GM18511 (cell line): ENCODE data around the gene CEP162.
"Not testable (repeated sequence)": the region's sequence is repeated elsewhere in the genome, so short reads cannot be mapped to it uniquely, and the experiment has no call there.

Source experiments
- ATAC-seq: cut with Tn5 transposase; IDR thresholded peaks from one replicate; pipeline ENCODE4 v1.9.1; 2021; ENCODE audit warnings: mild to moderate bottlenecking, moderate library complexity; ENCODE audit not compliant: unreplicated experiment

CEP162 gene

DNA sequence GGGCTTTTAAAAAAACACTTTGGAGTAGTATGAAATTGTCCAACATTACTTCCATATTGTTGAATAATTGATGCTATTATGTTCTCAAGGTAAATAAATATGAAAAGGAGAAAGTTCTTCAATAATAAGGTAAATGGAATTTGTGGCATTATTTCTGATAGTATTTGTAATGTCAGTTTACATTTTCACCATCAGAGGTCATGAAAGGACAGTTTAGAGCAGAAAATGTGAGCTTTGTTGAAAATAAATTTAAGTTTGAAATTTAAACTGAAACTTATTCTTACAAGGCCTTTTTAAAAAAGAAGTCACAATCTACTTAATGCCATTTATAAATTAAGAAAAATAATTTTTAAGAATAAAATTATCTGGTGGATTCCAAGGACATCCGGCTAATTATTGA lies 15.8 kb upstream of the CEP162 start:
- ATAC-seq, result no peak

GRCh38 chr6:84242265-84242664 lies 14.8 kb upstream of the CEP162 start:
- no peak for ATAC-seq

DNA sequence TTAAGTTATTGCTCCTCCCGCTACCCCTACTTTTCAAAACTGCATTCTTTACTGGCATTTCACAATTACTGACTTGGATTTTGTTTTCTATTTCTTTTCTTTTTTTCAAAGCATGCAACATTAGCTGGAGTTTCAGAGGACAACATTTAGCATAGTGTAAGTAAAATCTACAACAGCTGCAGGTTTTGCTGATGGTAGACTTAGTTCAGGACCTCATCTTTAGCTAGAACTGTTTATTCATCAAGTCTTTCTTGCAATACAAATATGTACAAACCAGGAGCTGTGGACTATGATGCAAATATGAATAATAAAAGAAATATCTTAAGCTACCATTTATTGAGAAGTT lies 728 bp upstream of the CEP162 start:
- ATAC-seq, result peak; percentile 0

- peak; percentile 13 for ATAC-seq
Observed at GRCh38 chr6:84227044-84227433, 404 bp downstream of the CEP162 start.

DNA sequence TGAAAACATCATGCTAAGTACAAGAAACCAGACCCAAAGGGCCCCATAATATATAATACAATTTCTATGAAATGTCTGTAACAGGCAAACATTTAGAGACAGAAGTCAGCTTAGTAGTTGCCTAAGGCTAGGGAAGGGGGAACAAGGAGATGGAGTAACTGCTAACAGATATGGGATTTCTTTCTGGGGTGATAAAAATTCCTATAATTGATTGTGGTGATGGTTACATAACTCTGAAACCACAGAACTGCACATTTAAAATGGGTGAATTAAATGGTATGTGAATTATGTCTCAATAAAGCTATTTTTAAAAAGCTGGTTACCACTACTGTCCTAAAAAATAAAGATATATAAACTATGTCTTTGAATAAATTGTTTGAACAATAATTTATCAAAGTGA lies 3.2 kb downstream of the CEP162 start:
- ATAC-seq, result no peak

DNA sequence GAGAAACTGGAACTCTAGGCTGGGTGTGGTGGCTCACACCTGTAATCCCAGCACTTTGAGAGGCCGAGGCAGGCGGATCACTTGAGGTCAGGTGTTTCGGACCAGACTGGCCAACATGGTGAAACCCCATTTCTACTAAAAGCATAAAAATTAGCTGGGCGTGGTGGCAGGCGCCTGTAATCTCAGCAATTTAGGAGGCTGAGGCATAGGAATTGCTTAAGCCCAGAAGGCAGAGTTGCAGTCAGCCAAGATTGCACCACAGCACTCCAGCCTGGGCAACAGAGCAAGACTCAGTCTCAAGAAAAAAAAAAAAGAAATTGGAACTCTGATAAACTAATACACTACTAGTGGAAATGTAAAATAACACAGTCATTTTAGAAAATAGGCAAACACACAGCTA lies 3.8 kb downstream of the CEP162 start:
- not testable (repeated sequence) for ATAC-seq

DNA sequence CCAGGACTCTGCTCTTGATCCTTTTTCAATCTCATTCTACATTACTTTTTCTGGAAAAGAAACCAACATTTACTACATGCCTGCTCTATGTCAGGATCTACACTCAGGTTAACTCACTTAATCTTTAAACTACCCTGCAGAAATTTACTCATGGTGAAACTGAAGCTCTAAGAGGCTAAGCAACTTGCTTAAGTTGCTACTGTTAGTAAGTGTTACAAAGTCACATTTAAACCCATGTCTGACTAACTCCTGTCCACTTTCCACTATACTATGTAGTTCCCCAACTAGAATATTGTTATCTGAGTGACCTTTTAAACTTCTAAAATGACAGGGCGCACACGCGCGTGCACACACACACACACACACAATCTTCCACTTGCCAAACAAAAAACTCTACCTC lies 5.0 kb downstream of the CEP162 start:
- no peak for ATAC-seq

DNA sequence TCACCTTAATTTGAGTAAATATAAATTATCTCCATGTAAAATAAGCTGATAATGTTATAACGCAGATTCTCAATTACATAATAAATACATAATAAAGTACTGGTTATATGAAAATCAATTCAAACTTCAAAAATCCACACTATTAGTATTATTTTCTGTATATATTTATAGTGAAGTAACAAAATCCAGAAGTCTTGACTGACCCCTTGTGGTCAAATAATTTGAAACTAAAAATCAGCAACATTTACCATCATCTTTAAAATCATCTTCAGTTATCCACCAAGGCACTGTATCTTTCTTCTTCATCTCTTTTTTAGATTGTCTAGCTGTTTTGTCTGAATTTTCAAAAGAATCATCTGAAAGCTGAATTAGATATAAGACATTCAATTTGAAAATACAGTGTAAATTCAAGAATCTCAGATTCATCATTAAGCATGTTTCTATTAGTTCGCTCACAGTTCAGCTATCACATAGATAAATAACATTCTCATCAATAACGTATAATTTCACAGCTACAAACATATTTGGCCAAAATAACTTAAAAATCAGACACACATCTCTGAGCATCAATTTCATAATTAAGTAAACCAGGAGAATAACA lies 6.5 kb downstream of the CEP162 start:
- ATAC-seq, result no peak

DNA sequence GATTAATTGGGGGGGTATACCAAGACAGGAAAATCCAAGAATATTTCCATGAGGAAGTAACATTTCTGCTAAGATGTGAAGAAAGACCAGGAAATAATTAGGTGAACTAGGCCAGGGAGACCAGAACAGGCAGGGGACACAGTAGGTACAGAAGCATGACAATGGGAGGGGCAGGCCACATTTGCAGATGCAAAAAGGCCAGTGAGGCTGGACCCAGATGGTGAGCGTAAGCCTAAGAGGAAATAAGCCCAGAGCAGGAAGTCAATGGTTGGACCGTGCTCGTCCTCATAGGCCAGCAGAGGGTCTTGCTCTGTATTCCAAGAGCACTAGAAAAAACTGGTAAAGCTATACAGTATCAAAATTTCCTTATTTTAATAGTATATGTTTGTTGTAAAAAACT lies 9.4 kb downstream of the CEP162 start:
- no peak for ATAC-seq

DNA sequence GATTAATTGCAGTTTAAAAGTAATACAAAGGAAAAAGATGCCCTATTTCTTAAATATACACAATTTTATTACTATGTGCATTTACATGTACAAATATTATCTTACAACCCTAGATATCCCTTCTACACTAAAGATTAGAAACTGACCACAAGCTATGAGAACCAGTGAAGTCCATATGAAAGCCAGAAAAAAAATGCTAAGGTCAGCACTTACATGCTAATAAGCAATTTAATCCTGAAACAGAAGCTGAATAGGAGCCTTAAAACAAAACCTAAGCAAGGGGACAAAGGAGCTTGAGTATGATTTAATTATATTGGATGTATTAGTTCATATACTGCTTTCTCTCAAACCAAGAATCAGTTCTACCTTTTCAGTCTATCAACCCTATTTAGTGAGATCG lies 14.2 kb downstream of the CEP162 start:
- no peak for ATAC-seq

DNA sequence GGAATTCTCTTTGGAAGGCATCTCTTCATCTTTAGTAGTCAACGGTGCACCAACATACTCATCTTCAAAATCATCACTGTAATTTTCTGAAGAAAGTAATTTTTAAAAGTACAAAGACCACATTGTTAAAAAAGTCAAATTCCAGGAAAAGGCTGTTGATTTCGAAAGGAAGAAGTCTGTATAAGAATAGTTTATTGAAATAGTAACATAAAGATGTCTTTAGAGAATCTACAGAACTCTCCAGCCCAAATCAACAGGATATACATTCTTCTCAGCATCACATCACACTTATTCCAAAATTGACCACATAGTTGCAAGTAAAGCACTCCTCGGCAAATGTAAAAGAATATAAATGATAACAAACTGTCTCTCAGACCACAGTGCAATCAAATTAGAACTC lies 23.4 kb downstream of the CEP162 start:
- ATAC-seq, result no peak

DNA sequence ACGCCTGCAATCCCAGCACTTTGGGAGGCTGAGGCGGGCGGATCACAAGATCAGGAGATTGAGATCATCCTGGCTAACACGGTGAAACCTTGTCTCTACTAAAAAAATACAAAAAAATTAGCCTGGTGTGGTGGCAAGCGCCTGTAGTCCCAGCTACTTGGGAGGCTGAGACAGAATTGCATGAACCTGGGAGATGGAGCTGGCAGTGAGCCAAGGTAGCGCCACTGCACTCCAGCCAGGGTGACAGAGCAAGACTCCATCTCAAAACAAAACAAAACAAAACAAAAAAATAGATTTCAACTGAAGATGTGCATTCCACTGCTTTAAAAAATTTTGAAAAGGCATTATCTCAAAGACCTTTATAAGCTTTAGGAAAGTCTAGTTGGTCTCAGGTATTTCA lies 27.5 kb downstream of the CEP162 start:
- not testable (repeated sequence) for ATAC-seq

DNA sequence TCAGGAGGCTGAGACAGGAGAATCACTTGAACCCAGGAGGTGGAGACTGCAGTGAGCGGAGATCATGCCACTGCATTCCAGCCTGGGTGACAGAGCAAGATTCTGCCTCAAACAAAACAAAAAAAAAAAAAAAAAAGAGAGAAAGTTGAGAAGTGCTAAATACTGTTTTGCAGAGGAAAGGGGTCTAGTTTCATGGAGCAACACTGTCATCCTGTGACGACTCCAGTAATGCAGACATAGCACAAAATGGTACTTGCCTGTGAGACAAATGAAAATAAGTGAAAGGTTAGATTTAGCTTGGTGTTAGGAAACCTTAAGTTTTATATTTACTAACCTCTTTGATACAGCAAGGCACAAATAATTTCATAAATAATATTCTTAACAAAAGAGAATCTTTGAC lies 29.7 kb downstream of the CEP162 start:
- ATAC-seq, result no peak

DNA sequence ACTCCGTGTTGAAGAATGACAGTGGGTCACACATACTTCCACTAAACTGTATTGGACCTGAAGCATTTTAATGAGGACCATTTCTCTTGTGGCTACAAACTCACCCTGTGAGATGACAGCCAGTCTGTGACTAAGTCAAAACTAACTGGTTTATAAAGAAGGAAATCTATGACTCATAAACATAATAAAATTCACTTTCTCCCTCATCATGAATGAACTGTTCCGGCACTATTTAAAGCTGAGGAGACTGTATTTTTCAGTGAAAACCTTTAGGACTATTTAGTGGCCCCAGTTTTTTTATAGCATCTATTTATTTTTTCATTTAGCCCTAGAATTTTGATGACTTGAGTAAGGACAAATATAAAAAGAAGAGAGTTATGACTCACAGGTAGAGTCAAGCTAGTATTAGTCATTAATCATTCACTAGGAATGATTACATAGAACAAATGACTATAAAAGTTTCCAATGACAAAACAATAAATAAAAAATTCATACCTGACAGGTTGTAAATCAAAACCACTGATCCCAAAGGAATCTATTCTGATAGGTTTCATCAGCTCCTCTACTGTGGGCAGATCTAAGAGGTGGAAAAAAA lies 34.2 kb downstream of the CEP162 start:
- ATAC-seq, result peak; percentile 57

DNA sequence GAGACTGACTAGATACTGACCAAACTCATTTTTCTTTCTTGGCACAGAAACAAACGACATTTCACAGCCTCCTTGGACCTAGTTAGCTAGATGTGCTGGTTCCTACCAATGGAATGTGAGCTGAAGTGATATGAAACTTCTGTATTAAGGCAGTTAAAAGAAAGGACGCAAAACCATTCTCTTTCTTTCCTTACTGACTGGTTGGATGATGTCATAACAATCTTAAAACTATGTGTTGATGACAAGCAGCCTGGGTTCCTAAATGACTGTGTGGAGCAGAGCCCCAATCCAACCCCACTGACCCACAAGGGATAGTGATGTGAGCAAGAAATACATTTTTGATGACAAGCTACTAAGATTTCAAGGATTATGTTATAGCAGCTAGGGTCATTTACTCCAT lies 35.6 kb downstream of the CEP162 start:
- no peak for ATAC-seq

DNA sequence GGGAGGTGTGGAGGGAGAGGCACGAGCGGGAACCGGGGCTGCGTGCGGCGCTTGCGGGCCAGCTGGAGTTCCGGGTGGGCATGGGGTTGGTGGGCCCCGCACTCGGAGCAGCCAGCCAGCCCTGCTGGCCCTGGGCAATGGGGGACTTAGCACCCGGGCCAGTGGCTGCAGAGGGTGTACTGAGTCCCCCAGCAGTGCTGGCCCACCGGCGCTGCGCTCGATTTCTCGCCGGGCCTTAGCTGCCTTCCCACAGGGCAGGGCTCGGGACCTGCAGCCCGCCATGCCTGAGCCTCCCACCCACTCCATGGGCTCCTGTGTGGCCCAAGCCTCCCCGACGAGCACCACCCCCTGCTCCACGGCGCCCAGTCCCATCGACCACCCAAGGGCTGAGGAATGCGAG lies 38.1 kb downstream of the CEP162 start:
- ATAC-seq, result not testable (repeated sequence)

DNA sequence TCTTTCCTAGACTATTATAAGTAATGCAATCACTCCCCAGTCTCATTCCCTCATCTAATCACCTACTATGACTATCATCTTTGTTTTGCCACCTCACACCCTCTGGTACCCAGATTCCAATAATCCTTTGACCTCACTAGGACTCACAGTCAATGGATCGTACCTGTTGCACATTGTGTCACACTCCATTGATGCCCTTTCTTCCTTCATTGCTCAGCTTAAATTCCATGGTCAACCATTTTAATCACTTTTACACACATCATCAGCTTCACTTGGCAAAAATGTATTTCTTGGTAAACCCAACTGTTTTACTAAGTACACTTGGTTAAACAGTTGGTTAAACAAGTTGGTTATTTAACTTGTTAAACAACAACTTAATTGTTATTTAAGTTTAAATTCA lies 44.0 kb downstream of the CEP162 start:
- ATAC-seq, result no peak

- no peak for ATAC-seq
Observed at GRCh38 chr6:84182001-84182400, 45.4 kb downstream of the CEP162 start.

- no peak for ATAC-seq
Observed at GRCh38 chr6:84177241-84177640, 50.2 kb downstream of the CEP162 start.

GRCh38 chr6:84172574-84172973 lies 54.9 kb downstream of the CEP162 start:
- ATAC-seq, result no peak

- ATAC-seq, result no peak
Observed at GRCh38 chr6:84172080-84172479, 55.4 kb downstream of the CEP162 start.

DNA sequence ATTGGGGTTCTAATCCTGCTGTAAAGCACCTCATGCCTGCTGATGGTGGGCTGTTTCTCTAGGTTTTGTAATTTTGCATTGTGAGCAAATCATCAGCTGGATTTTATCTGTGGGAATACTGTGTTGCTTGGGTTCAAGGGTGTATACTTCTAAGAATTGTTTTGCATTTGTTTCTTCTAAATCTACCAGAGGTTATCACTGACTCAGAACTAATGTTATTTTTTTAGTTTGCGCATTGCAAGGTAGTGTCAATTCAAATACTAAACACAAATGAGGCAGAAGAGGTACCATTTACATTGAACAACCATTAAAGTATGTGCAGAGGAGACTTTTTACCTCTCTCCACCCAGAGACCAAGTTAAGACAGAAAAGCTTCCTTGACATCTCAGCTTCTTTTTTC lies 60.0 kb downstream of the CEP162 start:
- ATAC-seq, result no peak

- no peak for ATAC-seq
Observed at GRCh38 chr6:84166395-84166794, 61.0 kb downstream of the CEP162 start.
